Heart right ventricle (tissue), 16 donors: ENCODE measurements around the gene HBA2. TPM values are rescaled to one million over a fixed set of nuclear protein-coding genes. Genes with fewer than 3 reads are reported as not detected.

Experiments used
- ATAC-seq, 8 donors: fragments of 200-7000 bp; cut with Tn5 transposase; one replicate each; pipeline ENCODE4 v1.9.1; 2020; ENCODE audit warnings: mild to moderate bottlenecking in 8 of 8, moderate library complexity in 8 of 8, moderate number of reproducible peaks in 1 of 8
- DNase-seq, 2 donors: peaks; one replicate each; pipeline ENCODE4 v3.0.0-alpha.2; 2020
- H3K27ac ChIP-seq, 10 donors: fragments of 200-600 bp; sonication (generic) in 2 of 10; one replicate each; pipeline versions ENCODE4 v1.5.0 to v1.8.0; 2020 to 2022; ENCODE audit warnings: mild to moderate bottlenecking in 3 of 10
- H3K27me3 ChIP-seq, 7 donors: fragments of 200-600 bp; one replicate each; pipeline ENCODE4 v1.8.0; 2021 to 2022; ENCODE audit warnings: mild to moderate bottlenecking in 2 of 7
- H3K36me3 ChIP-seq, 9 donors: fragments of 200-600 bp; sonication (generic) in 1 of 9; one replicate each; pipeline versions ENCODE4 v1.5.0 to v1.8.0; 2020 to 2022; ENCODE audit warnings: mild to moderate bottlenecking in 2 of 9
- H3K4me1 ChIP-seq, 9 donors: fragments of 200-600 bp; sonication (generic) in 1 of 9; one replicate each; pipeline versions ENCODE4 v1.5.0 to v1.8.0; 2020 to 2022; ENCODE audit warnings: mild to moderate bottlenecking in 4 of 9
- H3K4me3 ChIP-seq, 10 donors: fragments of 200-600 bp; sonication (generic) in 2 of 10; one replicate each; pipeline versions ENCODE4 v1.5.0 to v1.8.0; 2020 to 2022; ENCODE audit warnings: mild to moderate bottlenecking in 7 of 10, moderate library complexity in 2 of 10
- H3K9me3 ChIP-seq, 11 donors: fragments of 200-600 bp in 10 of 11; sonication (generic) in 2 of 11; one replicate each; pipeline versions ENCODE4 v1.5.0 to v1.8.0; 2013 to 2022; ENCODE audit warnings: mild to moderate bottlenecking in 2 of 11, control low read depth in 1 of 11, moderate library complexity in 1 of 11
- CTCF ChIP-seq, 9 donors: fragments of 200-600 bp; sonication (generic) in 2 of 9; IDR thresholded peaks; one replicate each; pipeline versions ENCODE4 v1.5.0 to v1.8.0; 2021 to 2022; ENCODE audit warnings: antibody characterized with exemption in 9 of 9, mild to moderate bottlenecking in 5 of 9, moderate library complexity in 1 of 9
- WGBS, 2 donors: extraction: QIAGEN DNeasy Blood & Tissue Kit; methylation state at CpG; one replicate each; pipeline ENCODE4 v1.1.7; 2013; ENCODE audit warnings: inconsistent platforms in 1 of 2; 5-methylcytosine and 5-hydroxymethylcytosine counted together
- intact Hi-C, 10 donors: fragments of 100-400 bp; cut with DNase I; formaldehyde crosslinking; loops; one replicate each; pipeline versions ENCODE4 v1.11.1 to v1.14.2; 2022
- polyA plus RNA-seq, 2 donors: library from polyadenylated mRNA; stranded (reverse); fragments of 200-250 nt; gene quantifications; one replicate each; pipeline ENCODE4 v1.2.3, GENCODE V29; 2013
- total RNA-seq, 10 donors: library from RNA; stranded (reverse); fragmentation: NEBNext Ultra II Directional in 3 of 10; extraction: Animal tissue kit (Norgen Biotek cat#: 25700) in 3 of 10; gene quantifications; one replicate each; pipeline versions ENCODE4 v1.2.1 to v1.2.4, GENCODE V29; 2021 to 2023
- donor health status: Arrhythmogenic right ventricular cardiomyopathy.
- donor health status: ischemic (EF 13 %, LVEDD 7.1; RV severe dilation, severe dysfunction).
- donor health status: healthy with polysubstance abuse.
- donor health status: DM: no; HTN: yes; CAD: no.
- donor health status: DM: no; HTN: no; CAD: no.
- donor health status: ischemic (EF 25% LVEDD 6.9; RV normal size, moderate dysfunction).
- donor health status: ischemic (EF 25% LVEDD 5.7; RV mildly dilated, moderate dysfunction).
- donor health status: healthy.
- donor health status: DM: yes; HTN: yes; CAD: no.
- donor health status: Ischemic cardiomyopathy.
- donor health status: ischemic (EF 35%, LVEDD 5.7; RV mildly dilated, moderate dysfunction).
- donor health status: nonischemic (EF 11% LVEDD 7.7; RV severe dilation, severe dysfunction).
- donor health status: DM: yes; HTN: yes; CAD: no.
- donor health status: PGD.
- donor health status: ischemic (EF 29% LVEDD 5.4; RV normal size, mild dysfunction).
- donor health status: nonischemic (EF 23%, LVEDD 6.1; RV moderate dilation, normal function).

The HBA2 gene
- total and polyA plus RNA-seq, 12 donors: 2.9 to 1,146 (median 98.0) TPM

- H3K4me1 ChIP-seq: peaks cover 6 to 11% (median 9%) of the 10 kb centered on the region in 9 donors
- H3K27me3 ChIP-seq: peaks cover 0 to 10% (median 1%) of the 10 kb centered on the region in 7 donors
- DNase-seq (no peak), ATAC-seq (no peak)
- intact Hi-C loops: no loop called here
- WGBS, 2 donors: 86 to 89% methylated on average over 11 of the region's 11 CpGs
- TF ChIP-seq CTCF (IDR thresholded peaks at IDR 0.05): no peak
- H3K27ac ChIP-seq: no peak overlapping the region
- peaks cover 0 to 50% (median 30%) of the 10 kb centered on the region in 9 donors for H3K36me3 ChIP-seq
- no peak overlapping the region for H3K4me3 ChIP-seq
- no peaks in the 10 kb centered on the region for H3K9me3 ChIP-seq
These were observed 13.0 kb downstream of the HBA2 start for GRCh38 chr16:185691-186090.

- TF ChIP-seq CTCF (IDR thresholded peaks at IDR 0.05): no peak
- intact Hi-C loops: no loop called here
- 94 to 97% methylated on average over 8 of the region's 8 CpGs for WGBS, 2 donors
- Histone ChIP-seq H3K27ac (no peak overlapping the region), H3K4me1 (no peaks in the 10 kb centered on the region), H3K9me3 (no peaks in the 10 kb centered on the region), H3K4me3 (no peak overlapping the region), H3K36me3 (peaks cover 0 to 66% (median 44%) of the 10 kb centered on the region in 9 donors), H3K27me3 (no peaks in the 10 kb centered on the region)
- DNase-seq (no peak), ATAC-seq (no peak)
These were observed 14.7 kb downstream of the HBA2 start for GRCh38 chr16:187330-187729.

GRCh38 chr16:188674-189073, 16.0 kb downstream of the HBA2 start:
- Histone ChIP-seq H3K4me1 (no peaks in the 10 kb centered on the region), H3K36me3 (peaks cover 0 to 80% (median 52%) of the 10 kb centered on the region in 9 donors), H3K9me3 (no peaks in the 10 kb centered on the region), H3K27me3 (no peaks in the 10 kb centered on the region), H3K27ac (no peak overlapping the region), H3K4me3 (no peak overlapping the region)
- no peak for DNase-seq
- WGBS, 2 donors: 74 to 79% methylated on average over 8 of the region's 8 CpGs
- no peak for TF ChIP-seq CTCF (IDR thresholded peaks at IDR 0.05)
- no peak for ATAC-seq
- intact Hi-C loops: no loop called here

- intact Hi-C loops: no loop called here
- 94 to 96% methylated on average over 34 of the region's 34 CpGs for WGBS, 2 donors
These were observed 17.0 kb downstream of the HBA2 start for GRCh38 chr16:189604-190186.

More at GRCh38 chr16:189604-190186, 17.0 kb downstream of the HBA2 start:
- Histone ChIP-seq H3K9me3 (no peaks in the 10 kb centered on the region), H3K4me1 (no peaks in the 10 kb centered on the region), H3K27me3 (no peaks in the 10 kb centered on the region), H3K4me3 (no peak overlapping the region), H3K27ac (no peak overlapping the region), H3K36me3 (peaks cover 2 to 85% (median 62%) of the 10 kb centered on the region in 9 donors)
- ATAC-seq: peak in 1 of 8 donors; percentile 24
- no peak for TF ChIP-seq CTCF (IDR thresholded peaks at IDR 0.05)
- no peak for DNase-seq
